Mucosa of stomach (tissue), 1 donor: ENCODE data around the gene GNB3.

Experiments
- H3K27me3 ChIP-seq: one replicate; pipeline ENCODE4 v1.7.0; 2013; ENCODE audit warnings: mild to moderate bottlenecking, low read length; ENCODE audit not compliant: control insufficient read depth, insufficient read depth
- H3K36me3 ChIP-seq: one replicate; pipeline ENCODE4 v1.7.0; 2013; ENCODE audit warnings: low read length; ENCODE audit not compliant: control insufficient read depth, insufficient read depth
- H3K4me1 ChIP-seq: one replicate; pipeline ENCODE4 v1.7.0; 2013; ENCODE audit warnings: mild to moderate bottlenecking, low read length; ENCODE audit not compliant: control insufficient read depth, insufficient read depth
- H3K4me3 ChIP-seq: one replicate; pipeline ENCODE4 v1.7.0; 2013; ENCODE audit warnings: low read length
- H3K9ac ChIP-seq: one replicate; pipeline ENCODE4 v1.7.0; 2013; ENCODE audit warnings: mild to moderate bottlenecking, low read length, moderate library complexity
- H3K9me3 ChIP-seq: one replicate; pipeline ENCODE4 v1.7.0; 2013; ENCODE audit warnings: mild to moderate bottlenecking, low read length, moderate library complexity; ENCODE audit not compliant: control insufficient read depth
- donor health status: Pancreatic carcinoma.

GNB3 gene

GRCh38 chr12:6817662-6818157 is 23.0 kb upstream of the GNB3 start:
- Histone ChIP-seq H3K4me1 (no peaks in the 10 kb centered on the region), H3K4me3 (no peak overlapping the region), H3K36me3 (no peaks in the 10 kb centered on the region), H3K9ac (no peak overlapping the region), H3K9me3 (no peaks in the 10 kb centered on the region), H3K27me3 (peaks cover 60% of the 10 kb centered on the region)

GRCh38 chr12:6818222-6818621 is 22.5 kb upstream of the GNB3 start:
- no peaks in the 10 kb centered on the region for H3K9me3 ChIP-seq
- no peaks in the 10 kb centered on the region for H3K4me1 ChIP-seq
- H3K9ac ChIP-seq = no peak overlapping the region
- H3K4me3 ChIP-seq = no peak overlapping the region
- no peaks in the 10 kb centered on the region for H3K36me3 ChIP-seq
- H3K27me3 ChIP-seq = peaks cover 65% of the 10 kb centered on the region

- no peaks in the 10 kb centered on the region for H3K36me3 ChIP-seq
- H3K4me1 ChIP-seq = no peaks in the 10 kb centered on the region
- H3K9me3 ChIP-seq = no peaks in the 10 kb centered on the region
- H3K9ac ChIP-seq = no peak overlapping the region
- H3K27me3 ChIP-seq = peaks cover 69% of the 10 kb centered on the region
- H3K4me3 ChIP-seq = no peak overlapping the region
These were observed 22.1 kb upstream of the GNB3 start for GRCh38 chr12:6818645-6819044.

GRCh38 chr12:6819106-6820030 is 21.4 kb upstream of the GNB3 start:
- H3K27me3 ChIP-seq = peaks cover 69% of the 10 kb centered on the region
- no peaks in the 10 kb centered on the region for H3K9me3 ChIP-seq
- no peak overlapping the region for H3K9ac ChIP-seq
- H3K4me3 ChIP-seq = no peak overlapping the region
- no peaks in the 10 kb centered on the region for H3K4me1 ChIP-seq
- no peaks in the 10 kb centered on the region for H3K36me3 ChIP-seq

GRCh38 chr12:6820166-6820565 is 20.6 kb upstream of the GNB3 start:
- peaks cover 69% of the 10 kb centered on the region for H3K27me3 ChIP-seq
- no peak overlapping the region for H3K9ac ChIP-seq
- no peaks in the 10 kb centered on the region for H3K9me3 ChIP-seq

GRCh38 chr12:6821591-6822425 is 18.9 kb upstream of the GNB3 start, which contains the start of gene GPR162:
GPR162 (plus strand) TSS chr12:6821821; CDS start chr12:6823899, 2,078 bp downstream.
- H3K36me3 ChIP-seq = no peaks in the 10 kb centered on the region
- H3K4me1 ChIP-seq = no peaks in the 10 kb centered on the region
- no peaks in the 10 kb centered on the region for H3K9me3 ChIP-seq
- no peak within 1 kb of the TSS for H3K4me3 ChIP-seq
- H3K27me3 ChIP-seq = peaks cover 74% of the 10 kb centered on the region
- H3K9ac ChIP-seq = peak within 1 kb of the TSS; percentile 10

More at GRCh38 chr12:6820166-6820565, 20.6 kb upstream of the GNB3 start:
- Histone ChIP-seq H3K4me3 (no peak overlapping the region), H3K4me1 (no peaks in the 10 kb centered on the region), H3K36me3 (no peaks in the 10 kb centered on the region)

GRCh38 chr12:6822426-6823135 is 18.1 kb upstream of the GNB3 start:
- no peaks in the 10 kb centered on the region for H3K9me3 ChIP-seq
- H3K27me3 ChIP-seq = peaks cover 81% of the 10 kb centered on the region
- peaks cover 7% of the 10 kb centered on the region for H3K4me1 ChIP-seq
- H3K4me3 ChIP-seq = no peak overlapping the region
- peak overlapping the region; percentile 10 for H3K9ac ChIP-seq
- H3K36me3 ChIP-seq = no peaks in the 10 kb centered on the region

- Histone ChIP-seq H3K4me3 (no peak overlapping the region), H3K9ac (no peak overlapping the region), H3K36me3 (no peaks in the 10 kb centered on the region), H3K27me3 (peaks cover 86% of the 10 kb centered on the region), H3K9me3 (no peaks in the 10 kb centered on the region), H3K4me1 (peaks cover 7% of the 10 kb centered on the region)
These were observed 17.3 kb upstream of the GNB3 start for GRCh38 chr12:6823182-6824084.

- no peak overlapping the region for H3K4me3 ChIP-seq
- H3K36me3 ChIP-seq = no peaks in the 10 kb centered on the region
- H3K9me3 ChIP-seq = no peaks in the 10 kb centered on the region
- no peak overlapping the region for H3K9ac ChIP-seq
- H3K4me1 ChIP-seq = peaks cover 9% of the 10 kb centered on the region
- peaks cover 88% of the 10 kb centered on the region for H3K27me3 ChIP-seq
These were observed 16.5 kb upstream of the GNB3 start for GRCh38 chr12:6824085-6824775.

- Histone ChIP-seq H3K4me1 (peaks cover 16% of the 10 kb centered on the region), H3K9me3 (no peaks in the 10 kb centered on the region), H3K36me3 (no peaks in the 10 kb centered on the region), H3K9ac (no peak overlapping the region), H3K4me3 (no peak overlapping the region), H3K27me3 (peaks cover 89% of the 10 kb centered on the region)
These were observed 15.8 kb upstream of the GNB3 start for GRCh38 chr12:6824901-6825381.
